ENCODE results near the gene RPTOR.

DNA sequence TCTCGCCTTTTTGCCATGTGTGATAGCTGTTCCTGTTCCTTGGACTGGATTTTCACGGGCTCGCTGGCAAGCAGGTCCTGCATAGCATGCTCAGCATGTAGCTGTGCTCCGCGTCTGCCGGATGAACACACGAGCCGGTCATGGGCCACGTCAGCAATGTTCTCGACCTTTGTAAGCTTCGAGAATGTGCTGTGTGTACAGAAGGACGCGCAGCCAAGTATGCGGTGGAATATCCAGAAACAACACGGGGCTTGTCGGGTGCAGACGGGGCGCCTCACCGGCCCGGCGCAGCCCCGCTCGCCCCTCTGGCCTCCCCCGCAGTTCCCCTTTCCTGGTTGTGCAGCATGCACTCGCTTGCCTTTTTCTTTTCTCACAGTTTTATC, 42.2 kb downstream of the RPTOR start:
- TF ChIP-seq, protein P1, sequence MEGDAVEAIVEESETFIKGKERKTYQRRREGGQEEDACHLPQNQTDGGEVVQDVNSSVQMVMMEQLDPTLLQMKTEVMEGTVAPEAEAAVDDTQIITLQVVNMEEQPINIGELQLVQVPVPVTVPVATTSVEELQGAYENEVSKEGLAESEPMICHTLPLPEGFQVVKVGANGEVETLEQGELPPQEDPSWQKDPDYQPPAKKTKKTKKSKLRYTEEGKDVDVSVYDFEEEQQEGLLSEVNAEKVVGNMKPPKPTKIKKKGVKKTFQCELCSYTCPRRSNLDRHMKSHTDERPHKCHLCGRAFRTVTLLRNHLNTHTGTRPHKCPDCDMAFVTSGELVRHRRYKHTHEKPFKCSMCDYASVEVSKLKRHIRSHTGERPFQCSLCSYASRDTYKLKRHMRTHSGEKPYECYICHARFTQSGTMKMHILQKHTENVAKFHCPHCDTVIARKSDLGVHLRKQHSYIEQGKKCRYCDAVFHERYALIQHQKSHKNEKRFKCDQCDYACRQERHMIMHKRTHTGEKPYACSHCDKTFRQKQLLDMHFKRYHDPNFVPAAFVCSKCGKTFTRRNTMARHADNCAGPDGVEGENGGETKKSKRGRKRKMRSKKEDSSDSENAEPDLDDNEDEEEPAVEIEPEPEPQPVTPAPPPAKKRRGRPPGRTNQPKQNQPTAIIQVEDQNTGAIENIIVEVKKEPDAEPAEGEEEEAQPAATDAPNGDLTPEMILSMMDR (IDR thresholded peaks at IDR 0.05), result no peak
- TF ChIP-seq TAF1 (IDR thresholded peaks at IDR 0.05; ENCODE audit: borderline replicate concordance, low read depth, low read length), result no peak
- TF ChIP-seq, protein P2, sequence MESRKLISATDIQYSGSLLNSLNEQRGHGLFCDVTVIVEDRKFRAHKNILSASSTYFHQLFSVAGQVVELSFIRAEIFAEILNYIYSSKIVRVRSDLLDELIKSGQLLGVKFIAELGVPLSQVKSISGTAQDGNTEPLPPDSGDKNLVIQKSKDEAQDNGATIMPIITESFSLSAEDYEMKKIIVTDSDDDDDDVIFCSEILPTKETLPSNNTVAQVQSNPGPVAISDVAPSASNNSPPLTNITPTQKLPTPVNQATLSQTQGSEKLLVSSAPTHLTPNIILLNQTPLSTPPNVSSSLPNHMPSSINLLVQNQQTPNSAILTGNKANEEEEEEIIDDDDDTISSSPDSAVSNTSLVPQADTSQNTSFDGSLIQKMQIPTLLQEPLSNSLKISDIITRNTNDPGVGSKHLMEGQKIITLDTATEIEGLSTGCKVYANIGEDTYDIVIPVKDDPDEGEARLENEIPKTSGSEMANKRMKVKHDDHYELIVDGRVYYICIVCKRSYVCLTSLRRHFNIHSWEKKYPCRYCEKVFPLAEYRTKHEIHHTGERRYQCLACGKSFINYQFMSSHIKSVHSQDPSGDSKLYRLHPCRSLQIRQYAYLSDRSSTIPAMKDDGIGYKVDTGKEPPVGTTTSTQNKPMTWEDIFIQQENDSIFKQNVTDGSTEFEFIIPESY (IDR thresholded peaks at IDR 0.05; ENCODE audit: borderline replicate concordance, low read depth), result no peak
- TF ChIP-seq, protein P3, sequence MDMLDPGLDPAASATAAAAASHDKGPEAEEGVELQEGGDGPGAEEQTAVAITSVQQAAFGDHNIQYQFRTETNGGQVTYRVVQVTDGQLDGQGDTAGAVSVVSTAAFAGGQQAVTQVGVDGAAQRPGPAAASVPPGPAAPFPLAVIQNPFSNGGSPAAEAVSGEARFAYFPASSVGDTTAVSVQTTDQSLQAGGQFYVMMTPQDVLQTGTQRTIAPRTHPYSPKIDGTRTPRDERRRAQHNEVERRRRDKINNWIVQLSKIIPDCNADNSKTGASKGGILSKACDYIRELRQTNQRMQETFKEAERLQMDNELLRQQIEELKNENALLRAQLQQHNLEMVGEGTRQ (IDR thresholded peaks at IDR 0.05; ENCODE audit: borderline replicate concordance, low read depth, low read length), result no peak
- TF ChIP-seq POLR2AphosphoS5 (IDR thresholded peaks at IDR 0.05; ENCODE audit: low read depth, low read length), result no peak
- TF ChIP-seq, protein P4, sequence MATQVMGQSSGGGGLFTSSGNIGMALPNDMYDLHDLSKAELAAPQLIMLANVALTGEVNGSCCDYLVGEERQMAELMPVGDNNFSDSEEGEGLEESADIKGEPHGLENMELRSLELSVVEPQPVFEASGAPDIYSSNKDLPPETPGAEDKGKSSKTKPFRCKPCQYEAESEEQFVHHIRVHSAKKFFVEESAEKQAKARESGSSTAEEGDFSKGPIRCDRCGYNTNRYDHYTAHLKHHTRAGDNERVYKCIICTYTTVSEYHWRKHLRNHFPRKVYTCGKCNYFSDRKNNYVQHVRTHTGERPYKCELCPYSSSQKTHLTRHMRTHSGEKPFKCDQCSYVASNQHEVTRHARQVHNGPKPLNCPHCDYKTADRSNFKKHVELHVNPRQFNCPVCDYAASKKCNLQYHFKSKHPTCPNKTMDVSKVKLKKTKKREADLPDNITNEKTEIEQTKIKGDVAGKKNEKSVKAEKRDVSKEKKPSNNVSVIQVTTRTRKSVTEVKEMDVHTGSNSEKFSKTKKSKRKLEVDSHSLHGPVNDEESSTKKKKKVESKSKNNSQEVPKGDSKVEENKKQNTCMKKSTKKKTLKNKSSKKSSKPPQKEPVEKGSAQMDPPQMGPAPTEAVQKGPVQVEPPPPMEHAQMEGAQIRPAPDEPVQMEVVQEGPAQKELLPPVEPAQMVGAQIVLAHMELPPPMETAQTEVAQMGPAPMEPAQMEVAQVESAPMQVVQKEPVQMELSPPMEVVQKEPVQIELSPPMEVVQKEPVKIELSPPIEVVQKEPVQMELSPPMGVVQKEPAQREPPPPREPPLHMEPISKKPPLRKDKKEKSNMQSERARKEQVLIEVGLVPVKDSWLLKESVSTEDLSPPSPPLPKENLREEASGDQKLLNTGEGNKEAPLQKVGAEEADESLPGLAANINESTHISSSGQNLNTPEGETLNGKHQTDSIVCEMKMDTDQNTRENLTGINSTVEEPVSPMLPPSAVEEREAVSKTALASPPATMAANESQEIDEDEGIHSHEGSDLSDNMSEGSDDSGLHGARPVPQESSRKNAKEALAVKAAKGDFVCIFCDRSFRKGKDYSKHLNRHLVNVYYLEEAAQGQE (IDR thresholded peaks at IDR 0.05; ENCODE audit: low read depth, low read length), result no peak
- no peak for TF ChIP-seq YY1 (IDR thresholded peaks at IDR 0.05; ENCODE audit: low read depth)
- TF ChIP-seq ELF1 (IDR thresholded peaks at IDR 0.05), result no peak
- no peak for TF ChIP-seq TEAD4 (IDR thresholded peaks at IDR 0.05; ENCODE audit: borderline replicate concordance, insufficient read depth)
